Measurements from ENCODE around the gene NRIP2.

DNA sequence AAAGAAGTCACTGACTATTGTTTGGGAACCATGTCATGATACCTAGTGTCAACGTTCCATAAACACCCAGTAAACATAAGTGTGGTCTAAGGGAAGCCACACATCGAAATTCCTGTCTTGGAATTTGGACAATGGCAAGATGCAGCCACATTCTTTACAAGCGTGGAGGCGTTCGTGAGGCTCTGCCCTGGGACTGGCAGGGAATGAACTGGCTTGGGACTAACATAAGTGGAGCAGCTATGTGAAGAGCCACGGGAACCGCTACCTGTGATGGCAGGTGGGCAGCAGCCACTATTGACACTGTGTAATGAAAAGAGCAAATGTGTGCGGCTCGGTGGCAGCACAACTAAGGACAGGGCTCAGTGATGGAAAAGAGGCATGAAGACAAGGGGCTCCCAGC, 10.0 kb upstream of the NRIP2 start:
- TF ChIP-seq GABPA (IDR thresholded peaks at IDR 0.05; ENCODE audit: low read depth) (no peak), SPI1 (IDR thresholded peaks at IDR 0.05; ENCODE audit: borderline replicate concordance, low read depth) (no peak)
- TF ChIP-seq, protein P1, sequence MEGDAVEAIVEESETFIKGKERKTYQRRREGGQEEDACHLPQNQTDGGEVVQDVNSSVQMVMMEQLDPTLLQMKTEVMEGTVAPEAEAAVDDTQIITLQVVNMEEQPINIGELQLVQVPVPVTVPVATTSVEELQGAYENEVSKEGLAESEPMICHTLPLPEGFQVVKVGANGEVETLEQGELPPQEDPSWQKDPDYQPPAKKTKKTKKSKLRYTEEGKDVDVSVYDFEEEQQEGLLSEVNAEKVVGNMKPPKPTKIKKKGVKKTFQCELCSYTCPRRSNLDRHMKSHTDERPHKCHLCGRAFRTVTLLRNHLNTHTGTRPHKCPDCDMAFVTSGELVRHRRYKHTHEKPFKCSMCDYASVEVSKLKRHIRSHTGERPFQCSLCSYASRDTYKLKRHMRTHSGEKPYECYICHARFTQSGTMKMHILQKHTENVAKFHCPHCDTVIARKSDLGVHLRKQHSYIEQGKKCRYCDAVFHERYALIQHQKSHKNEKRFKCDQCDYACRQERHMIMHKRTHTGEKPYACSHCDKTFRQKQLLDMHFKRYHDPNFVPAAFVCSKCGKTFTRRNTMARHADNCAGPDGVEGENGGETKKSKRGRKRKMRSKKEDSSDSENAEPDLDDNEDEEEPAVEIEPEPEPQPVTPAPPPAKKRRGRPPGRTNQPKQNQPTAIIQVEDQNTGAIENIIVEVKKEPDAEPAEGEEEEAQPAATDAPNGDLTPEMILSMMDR (IDR thresholded peaks at IDR 0.05; ENCODE audit: insufficient read depth, low read length), result no peak
- TF ChIP-seq, protein P2, sequence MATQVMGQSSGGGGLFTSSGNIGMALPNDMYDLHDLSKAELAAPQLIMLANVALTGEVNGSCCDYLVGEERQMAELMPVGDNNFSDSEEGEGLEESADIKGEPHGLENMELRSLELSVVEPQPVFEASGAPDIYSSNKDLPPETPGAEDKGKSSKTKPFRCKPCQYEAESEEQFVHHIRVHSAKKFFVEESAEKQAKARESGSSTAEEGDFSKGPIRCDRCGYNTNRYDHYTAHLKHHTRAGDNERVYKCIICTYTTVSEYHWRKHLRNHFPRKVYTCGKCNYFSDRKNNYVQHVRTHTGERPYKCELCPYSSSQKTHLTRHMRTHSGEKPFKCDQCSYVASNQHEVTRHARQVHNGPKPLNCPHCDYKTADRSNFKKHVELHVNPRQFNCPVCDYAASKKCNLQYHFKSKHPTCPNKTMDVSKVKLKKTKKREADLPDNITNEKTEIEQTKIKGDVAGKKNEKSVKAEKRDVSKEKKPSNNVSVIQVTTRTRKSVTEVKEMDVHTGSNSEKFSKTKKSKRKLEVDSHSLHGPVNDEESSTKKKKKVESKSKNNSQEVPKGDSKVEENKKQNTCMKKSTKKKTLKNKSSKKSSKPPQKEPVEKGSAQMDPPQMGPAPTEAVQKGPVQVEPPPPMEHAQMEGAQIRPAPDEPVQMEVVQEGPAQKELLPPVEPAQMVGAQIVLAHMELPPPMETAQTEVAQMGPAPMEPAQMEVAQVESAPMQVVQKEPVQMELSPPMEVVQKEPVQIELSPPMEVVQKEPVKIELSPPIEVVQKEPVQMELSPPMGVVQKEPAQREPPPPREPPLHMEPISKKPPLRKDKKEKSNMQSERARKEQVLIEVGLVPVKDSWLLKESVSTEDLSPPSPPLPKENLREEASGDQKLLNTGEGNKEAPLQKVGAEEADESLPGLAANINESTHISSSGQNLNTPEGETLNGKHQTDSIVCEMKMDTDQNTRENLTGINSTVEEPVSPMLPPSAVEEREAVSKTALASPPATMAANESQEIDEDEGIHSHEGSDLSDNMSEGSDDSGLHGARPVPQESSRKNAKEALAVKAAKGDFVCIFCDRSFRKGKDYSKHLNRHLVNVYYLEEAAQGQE (IDR thresholded peaks at IDR 0.05; ENCODE audit: insufficient replicate concordance, low read depth), result no peak

All from HL-60 (cell line).